GM19328 (cell line): ENCODE measurements around the gene JTB.

ENCODE experiments used
- ATAC-seq: cut with Tn5 transposase; IDR thresholded peaks from one replicate; pipeline ENCODE4 v1.9.1; 2021; ENCODE audit warnings: mild to moderate bottlenecking, moderate library complexity; ENCODE audit not compliant: unreplicated experiment

JTB gene

DNA sequence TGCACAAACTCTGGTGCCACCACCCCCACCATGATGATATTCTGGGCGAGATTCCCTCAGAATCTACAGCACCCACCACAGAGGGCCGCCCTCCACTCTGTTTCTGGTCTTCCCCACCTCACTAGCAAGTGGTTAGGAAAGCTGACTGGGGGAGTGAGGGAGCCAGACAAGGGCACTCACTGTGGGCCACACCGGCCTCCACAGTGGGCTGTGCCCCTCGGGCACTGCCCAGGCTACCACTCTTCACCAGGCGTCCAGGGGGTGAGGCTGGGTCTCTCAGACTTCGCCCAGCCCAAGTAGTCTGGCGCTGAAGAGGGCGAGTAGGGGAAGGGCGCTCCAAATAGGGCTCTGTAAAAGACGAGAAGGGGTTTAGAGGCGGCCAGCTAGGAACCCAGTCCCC, 43.5 kb downstream of the JTB start:
- no peak for ATAC-seq

DNA sequence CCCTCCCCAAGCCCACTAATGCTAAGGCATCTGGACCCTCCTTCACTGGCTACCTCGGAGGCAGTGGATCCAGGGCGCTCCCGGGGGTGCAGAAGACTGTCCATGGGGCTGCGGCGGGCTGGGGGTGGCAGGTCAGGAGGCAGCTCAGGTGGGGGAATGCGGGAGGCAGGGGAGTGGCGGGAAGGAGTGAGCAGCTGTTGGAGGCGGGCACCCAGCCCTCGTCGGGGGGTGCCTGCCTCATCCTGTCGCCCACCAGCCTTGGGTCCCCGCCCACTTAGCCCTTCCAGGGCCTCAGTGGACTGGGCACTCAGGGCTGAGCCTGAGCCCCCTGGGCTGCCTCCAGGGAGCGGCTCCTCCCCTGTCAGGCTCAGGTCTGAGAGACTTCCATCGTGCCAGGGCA, 44.0 kb downstream of the JTB start:
- no peak for ATAC-seq

DNA sequence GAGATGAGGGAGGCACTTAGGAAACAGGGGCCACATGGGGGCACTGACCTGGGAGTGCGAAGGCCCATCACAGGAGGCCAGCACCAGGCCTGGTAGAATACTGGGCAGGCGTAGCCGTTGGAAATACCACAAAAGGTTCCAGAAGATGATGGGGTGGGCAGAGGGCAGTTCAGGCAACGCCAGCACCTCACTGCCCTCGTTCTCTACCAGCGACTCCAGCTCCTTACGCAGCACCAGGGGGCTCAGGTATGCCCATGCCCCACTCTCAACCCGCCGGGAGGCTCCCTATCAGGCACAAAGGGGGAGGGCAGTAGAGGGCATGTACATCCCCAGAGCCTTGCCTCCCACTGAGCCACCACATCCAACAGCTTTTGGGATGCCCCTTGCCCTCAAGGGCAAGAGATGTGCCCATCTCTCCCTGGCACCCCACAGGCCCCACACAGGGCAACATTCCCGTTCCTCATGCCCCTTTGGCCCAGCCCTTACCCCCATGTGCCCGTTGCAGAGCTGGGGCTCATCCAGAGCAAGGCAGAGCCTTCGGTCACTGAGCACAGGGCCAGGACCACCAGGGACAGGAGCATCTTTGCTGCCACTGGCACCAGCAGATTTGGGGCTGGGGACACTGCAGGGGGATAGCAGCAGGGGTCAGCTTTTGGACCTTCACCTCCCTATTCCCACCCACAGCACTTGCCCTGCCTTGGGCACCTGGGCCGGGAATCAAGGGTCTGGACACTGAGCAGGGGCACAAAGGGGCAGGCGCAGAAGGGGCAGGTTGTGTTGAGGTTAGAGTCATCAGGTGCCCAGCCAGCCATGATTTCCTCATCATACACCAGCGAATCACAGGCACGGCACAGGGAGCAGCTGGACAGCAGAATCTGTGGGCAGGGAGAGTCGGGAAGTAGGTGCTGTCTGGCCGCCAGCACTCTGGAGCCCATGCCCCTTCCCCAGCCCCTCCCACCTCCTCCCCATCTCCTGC, 45.0 kb downstream of the JTB start:
- no peak for ATAC-seq

DNA sequence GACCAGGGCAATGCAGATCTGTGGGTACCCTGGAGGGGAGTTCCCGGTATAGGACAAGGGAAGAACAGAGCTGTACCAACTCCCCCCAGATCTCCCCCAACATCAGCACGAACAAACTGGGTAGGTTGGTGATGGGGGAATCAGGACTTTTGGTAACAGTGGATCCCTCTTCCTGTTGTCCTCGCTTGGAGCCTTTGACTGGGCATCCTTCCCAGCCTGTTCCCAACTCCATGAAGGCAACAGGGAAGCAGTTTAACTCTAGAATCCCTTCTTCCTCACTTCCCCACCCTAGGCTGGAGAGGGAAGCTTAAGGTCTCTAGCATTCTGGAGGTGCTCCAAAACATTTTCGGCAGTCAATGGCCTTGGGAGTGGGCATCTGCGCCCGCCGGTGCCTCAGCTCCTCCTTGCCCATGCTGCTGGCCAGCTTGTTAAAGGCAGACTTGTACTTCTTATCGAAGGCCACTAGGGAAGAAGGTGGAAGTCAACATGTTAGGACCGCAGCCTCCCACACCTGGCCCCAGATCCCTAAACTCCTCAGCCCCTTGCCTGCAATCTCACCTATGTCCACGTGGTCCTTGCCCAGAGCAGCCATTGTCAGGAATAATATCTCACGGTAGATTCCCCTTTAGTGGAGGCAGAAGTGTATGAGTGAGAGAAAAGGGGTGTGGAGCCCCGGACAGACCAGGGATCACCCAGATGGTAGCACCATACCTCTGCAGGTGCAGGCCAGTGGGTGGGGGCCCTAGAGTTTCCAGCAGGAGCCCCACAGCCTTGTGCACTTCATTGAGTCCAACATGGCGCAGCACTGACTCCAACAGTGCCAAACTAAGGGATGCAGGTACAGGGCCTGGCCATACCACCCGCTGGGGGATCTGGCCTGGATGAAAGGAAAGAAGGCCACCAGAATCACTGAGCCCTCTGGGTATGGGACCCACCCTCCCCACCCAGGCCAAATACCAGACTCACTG, 47.2 kb downstream of the JTB start:
- no peak for ATAC-seq

DNA sequence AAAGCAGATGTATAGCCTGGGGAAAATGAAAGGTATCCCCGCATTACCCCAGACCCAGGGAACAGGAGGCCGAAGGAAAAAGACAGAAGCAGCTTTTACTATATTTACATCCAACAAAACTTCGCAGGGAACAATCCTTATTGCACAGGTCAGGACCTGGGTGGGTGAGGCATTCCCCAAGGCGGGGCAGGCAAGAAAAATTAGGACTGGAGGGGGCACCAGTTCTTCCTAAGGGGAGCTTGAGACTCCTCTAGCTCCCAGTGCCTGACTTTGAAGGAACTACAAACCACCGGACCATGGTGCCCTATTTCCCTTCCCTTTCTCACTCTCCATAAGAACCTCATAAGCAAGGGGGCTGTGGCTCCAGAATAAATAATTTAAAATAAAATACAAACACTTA, 48.0 kb downstream of the JTB start:
- no peak for ATAC-seq

DNA sequence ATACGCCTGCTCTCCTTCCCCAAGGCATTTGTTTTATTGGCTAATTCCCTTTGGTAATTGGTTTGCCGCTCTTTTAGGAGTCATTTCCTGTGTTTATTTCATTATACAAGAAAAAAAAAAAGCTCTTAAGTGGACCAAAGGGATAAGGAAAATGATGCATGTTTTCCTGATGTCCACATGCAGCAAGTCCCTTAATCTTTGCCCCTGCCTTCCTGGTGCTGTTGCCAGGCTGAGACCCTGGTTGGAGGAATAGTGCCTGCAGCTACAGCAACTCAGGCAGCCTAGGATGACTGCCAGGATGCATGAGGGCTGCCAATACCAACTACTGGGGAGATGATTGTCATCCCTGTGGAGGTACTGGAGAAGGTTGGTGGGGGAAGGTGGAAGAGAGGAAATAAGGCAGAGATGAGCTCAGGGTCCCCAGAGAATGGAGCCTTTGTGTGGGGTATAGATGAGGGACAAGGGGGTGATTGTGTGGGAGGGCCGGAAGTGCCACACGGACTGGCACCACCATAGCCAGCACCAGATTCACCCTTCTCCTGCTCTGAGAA, 48.6 kb downstream of the JTB start:
- no peak for ATAC-seq

DNA sequence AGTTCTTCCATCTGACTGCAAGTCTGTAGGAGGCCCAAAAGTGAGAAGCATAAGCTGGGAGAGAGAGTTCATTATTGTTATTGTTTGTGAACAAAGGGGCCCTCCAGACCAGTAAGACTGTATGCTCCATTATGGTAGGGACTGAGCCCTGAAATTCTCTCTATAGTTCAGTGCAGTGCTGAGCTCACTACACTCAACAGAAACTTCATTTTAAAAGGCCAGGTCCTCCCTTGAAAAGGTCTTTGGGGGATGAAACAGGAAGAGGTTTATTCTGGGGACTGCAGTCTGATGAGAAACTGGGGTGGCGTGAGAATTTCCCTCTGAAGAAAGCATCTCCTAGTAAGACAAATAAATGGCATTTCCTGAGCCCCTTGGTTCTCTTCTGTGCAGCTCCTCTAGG, 49.2 kb downstream of the JTB start:
- ATAC-seq = no peak

DNA sequence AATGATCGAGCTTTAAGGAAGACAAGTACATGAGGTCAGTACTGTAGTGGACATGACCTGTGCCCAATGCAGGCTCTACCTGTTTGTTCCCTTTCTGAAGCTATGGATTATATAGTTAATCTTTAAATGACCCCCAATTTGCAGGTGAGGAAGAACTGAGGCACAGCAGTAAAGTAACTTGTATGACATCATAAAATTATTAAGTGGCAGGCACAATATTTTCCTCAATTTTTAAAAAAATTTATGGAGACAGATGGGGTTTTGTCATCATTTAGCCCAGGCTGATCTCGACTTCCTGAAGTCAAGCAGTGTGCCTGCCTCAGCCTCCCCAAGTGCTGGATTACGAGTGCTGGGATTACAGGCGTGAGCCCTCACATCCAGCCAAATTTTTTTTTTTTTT, 51.1 kb downstream of the JTB start:
- no peak for ATAC-seq
